ENCODE measurements around the gene OOSP1. TPM values are rescaled to one million over a fixed set of nuclear protein-coding genes. Genes with fewer than 3 reads are reported as not detected.

OOSP1 gene
- total and polyA plus RNA-seq, 2 experiments from 2014 or later = not detected

DNA sequence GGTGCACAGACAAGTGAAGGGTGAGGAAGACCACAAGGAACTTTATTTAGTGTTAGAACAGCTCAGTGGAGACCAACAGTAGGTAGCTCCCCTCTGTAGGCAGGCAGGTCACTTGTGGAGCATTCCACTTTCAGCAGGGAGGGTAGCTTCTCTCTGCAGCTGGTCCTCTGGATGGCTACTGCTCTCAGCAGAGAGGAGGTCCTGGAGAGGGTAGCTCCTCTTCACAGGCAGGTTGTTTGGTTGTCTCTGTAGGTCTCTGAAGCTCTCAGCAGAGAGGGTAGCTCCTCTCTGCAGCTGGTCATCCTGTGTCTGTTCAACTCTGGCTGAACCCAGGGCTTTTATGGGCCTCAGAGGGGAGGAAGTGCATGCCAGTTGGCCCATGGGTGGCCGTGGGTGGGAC lies 6.5 kb upstream of the OOSP1 start (continued):
- TF ChIP-seq, protein P1, sequence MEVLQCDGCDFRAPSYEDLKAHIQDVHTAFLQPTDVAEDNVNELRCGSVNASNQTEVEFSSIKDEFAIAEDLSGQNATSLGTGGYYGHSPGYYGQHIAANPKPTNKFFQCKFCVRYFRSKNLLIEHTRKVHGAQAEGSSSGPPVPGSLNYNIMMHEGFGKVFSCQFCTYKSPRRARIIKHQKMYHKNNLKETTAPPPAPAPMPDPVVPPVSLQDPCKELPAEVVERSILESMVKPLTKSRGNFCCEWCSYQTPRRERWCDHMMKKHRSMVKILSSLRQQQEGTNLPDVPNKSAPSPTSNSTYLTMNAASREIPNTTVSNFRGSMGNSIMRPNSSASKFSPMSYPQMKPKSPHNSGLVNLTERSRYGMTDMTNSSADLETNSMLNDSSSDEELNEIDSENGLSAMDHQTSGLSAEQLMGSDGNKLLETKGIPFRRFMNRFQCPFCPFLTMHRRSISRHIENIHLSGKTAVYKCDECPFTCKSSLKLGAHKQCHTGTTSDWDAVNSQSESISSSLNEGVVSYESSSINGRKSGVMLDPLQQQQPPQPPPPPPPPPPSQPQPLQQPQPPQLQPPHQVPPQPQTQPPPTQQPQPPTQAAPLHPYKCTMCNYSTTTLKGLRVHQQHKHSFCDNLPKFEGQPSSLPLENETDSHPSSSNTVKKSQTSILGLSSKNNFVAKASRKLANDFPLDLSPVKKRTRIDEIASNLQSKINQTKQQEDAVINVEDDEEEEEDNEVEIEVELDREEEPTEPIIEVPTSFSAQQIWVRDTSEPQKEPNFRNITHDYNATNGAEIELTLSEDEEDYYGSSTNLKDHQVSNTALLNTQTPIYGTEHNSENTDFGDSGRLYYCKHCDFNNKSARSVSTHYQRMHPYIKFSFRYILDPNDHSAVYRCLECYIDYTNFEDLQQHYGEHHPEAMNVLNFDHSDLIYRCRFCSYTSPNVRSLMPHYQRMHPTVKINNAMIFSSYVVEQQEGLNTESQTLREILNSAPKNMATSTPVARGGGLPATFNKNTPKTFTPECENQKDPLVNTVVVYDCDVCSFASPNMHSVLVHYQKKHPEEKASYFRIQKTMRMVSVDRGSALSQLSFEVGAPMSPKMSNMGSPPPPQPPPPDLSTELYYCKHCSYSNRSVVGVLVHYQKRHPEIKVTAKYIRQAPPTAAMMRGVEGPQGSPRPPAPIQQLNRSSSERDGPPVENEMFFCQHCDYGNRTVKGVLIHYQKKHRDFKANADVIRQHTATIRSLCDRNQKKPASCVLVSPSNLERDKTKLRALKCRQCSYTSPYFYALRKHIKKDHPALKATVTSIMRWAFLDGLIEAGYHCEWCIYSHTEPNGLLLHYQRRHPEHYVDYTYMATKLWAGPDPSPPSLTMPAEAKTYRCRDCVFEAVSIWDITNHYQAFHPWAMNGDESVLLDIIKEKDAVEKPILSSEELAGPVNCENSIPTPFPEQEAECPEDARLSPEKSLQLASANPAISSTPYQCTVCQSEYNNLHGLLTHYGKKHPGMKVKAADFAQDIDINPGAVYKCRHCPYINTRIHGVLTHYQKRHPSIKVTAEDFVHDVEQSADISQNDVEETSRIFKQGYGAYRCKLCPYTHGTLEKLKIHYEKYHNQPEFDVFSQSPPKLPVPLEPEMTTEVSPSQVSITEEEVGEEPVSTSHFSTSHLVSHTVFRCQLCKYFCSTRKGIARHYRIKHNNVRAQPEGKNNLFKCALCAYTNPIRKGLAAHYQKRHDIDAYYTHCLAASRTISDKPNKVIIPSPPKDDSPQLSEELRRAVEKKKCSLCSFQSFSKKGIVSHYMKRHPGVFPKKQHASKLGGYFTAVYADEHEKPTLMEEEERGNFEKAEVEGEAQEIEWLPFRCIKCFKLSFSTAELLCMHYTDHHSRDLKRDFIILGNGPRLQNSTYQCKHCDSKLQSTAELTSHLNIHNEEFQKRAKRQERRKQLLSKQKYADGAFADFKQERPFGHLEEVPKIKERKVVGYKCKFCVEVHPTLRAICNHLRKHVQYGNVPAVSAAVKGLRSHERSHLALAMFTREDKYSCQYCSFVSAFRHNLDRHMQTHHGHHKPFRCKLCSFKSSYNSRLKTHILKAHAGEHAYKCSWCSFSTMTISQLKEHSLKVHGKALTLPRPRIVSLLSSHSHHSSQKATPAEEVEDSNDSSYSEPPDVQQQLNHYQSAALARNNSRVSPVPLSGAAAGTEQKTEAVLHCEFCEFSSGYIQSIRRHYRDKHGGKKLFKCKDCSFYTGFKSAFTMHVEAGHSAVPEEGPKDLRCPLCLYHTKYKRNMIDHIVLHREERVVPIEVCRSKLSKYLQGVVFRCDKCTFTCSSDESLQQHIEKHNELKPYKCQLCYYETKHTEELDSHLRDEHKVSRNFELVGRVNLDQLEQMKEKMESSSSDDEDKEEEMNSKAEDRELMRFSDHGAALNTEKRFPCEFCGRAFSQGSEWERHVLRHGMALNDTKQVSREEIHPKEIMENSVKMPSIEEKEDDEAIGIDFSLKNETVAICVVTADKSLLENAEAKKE (CRISPR knock-in tag; IDR thresholded peaks at IDR 0.05) = no peak
- TF ChIP-seq, protein P2, sequence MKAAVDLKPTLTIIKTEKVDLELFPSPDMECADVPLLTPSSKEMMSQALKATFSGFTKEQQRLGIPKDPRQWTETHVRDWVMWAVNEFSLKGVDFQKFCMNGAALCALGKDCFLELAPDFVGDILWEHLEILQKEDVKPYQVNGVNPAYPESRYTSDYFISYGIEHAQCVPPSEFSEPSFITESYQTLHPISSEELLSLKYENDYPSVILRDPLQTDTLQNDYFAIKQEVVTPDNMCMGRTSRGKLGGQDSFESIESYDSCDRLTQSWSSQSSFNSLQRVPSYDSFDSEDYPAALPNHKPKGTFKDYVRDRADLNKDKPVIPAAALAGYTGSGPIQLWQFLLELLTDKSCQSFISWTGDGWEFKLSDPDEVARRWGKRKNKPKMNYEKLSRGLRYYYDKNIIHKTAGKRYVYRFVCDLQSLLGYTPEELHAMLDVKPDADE (IDR thresholded peaks at IDR 0.05) = no peak
- TF ChIP-seq, protein P3, sequence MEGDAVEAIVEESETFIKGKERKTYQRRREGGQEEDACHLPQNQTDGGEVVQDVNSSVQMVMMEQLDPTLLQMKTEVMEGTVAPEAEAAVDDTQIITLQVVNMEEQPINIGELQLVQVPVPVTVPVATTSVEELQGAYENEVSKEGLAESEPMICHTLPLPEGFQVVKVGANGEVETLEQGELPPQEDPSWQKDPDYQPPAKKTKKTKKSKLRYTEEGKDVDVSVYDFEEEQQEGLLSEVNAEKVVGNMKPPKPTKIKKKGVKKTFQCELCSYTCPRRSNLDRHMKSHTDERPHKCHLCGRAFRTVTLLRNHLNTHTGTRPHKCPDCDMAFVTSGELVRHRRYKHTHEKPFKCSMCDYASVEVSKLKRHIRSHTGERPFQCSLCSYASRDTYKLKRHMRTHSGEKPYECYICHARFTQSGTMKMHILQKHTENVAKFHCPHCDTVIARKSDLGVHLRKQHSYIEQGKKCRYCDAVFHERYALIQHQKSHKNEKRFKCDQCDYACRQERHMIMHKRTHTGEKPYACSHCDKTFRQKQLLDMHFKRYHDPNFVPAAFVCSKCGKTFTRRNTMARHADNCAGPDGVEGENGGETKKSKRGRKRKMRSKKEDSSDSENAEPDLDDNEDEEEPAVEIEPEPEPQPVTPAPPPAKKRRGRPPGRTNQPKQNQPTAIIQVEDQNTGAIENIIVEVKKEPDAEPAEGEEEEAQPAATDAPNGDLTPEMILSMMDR (conservative IDR thresholded peaks at IDR 0.05; ENCODE audit: low read depth in 2 of 2) = no peak
- TF ChIP-seq ZNF114 (CRISPR knock-in tag; IDR thresholded peaks at IDR 0.05) = no peak

DNA sequence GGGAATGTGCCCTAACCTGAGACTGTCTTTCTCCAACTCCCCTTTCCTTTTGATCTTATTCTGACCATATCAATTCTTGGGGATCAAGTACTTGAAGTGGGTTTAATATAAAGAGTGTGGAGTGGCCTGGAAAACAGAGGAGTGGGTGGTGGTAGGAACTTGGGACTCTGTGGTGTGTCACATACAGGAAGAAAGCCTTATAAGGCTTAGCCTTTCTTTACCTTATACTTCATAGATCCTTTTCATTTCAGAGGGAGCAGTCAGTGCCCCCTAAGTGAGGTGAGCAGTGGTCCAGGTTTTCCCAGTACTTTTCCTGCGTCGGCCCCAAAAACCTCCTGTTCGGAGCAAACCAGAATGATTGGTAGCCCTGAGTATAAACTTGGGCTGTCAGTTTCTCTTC lies 486 bp downstream of the OOSP1 start:
- Histone ChIP-seq H3K4me1 (ENCODE audit: insufficient read depth) (no peaks in the 10 kb centered on the region), H3K36me3 (ENCODE audit: insufficient read depth) (no peaks in the 10 kb centered on the region), H4K20me1 (replicated peaks; ENCODE audit: insufficient read depth) (no peaks in the 10 kb centered on the region), H3K9me2 (ENCODE audit: insufficient read depth) (no peaks in the 10 kb centered on the region), H3F3A (replicated peaks; ENCODE audit: low read depth) (no peaks in the 10 kb centered on the region), H2AFZ (no peak overlapping the region), H3K4me2 (no peak overlapping the region), H3K27ac (ENCODE audit: low read depth) (no peak overlapping the region), H3K27me3 (ENCODE audit: insufficient read depth) (no peaks in the 10 kb centered on the region), H3K4me3 (no peak overlapping the region), H3K79me2 (replicated peaks; ENCODE audit: insufficient read depth) (no peaks in the 10 kb centered on the region)
- DNase-seq (ENCODE audit: low spot score) = no peak
- TF ChIP-seq EZH2 (IDR thresholded peaks at IDR 0.05; ENCODE audit: low read depth, unreplicated experiment) (no peak), CREB1 (CRISPR knock-in tag; IDR thresholded peaks at IDR 0.05; ENCODE audit: low read depth) (no peak), EZH2phosphoT487 (IDR thresholded peaks at IDR 0.05; ENCODE audit: unreplicated experiment) (no peak), POLR2AphosphoS5 (IDR thresholded peaks at IDR 0.05; ENCODE audit: low read depth) (no peak)
- peaks cover 2% of the 10 kb centered on the region; the same call in 1 of the 3 replicates for H3K4me1 Mint-ChIP-seq
- H3K36me3 Mint-ChIP-seq (ENCODE audit: low read depth) = no peaks in the 10 kb centered on the region; the same call in 2 of the 3 replicates
- no peak overlapping the region for H3K4me3 Mint-ChIP-seq
- no peaks in the 10 kb centered on the region; the same call in 2 of the 3 replicates for H3K9me3 Mint-ChIP-seq
- no peak for ATAC-seq
- no peak overlapping the region for H3K27ac Mint-ChIP-seq
- no peaks in the 10 kb centered on the region for H3K27me3 Mint-ChIP-seq (ENCODE audit: insufficient read depth, low read depth, poor library complexity)
